HG02884 (cell line): ENCODE results near the gene SMPD1.

Experiments
- ATAC-seq: cut with Tn5 transposase; IDR thresholded peaks from one replicate; pipeline ENCODE4 v1.9.1; 2021; ENCODE audit warnings: mild to moderate bottlenecking, moderate library complexity; ENCODE audit not compliant: unreplicated experiment

SMPD1 gene

DNA sequence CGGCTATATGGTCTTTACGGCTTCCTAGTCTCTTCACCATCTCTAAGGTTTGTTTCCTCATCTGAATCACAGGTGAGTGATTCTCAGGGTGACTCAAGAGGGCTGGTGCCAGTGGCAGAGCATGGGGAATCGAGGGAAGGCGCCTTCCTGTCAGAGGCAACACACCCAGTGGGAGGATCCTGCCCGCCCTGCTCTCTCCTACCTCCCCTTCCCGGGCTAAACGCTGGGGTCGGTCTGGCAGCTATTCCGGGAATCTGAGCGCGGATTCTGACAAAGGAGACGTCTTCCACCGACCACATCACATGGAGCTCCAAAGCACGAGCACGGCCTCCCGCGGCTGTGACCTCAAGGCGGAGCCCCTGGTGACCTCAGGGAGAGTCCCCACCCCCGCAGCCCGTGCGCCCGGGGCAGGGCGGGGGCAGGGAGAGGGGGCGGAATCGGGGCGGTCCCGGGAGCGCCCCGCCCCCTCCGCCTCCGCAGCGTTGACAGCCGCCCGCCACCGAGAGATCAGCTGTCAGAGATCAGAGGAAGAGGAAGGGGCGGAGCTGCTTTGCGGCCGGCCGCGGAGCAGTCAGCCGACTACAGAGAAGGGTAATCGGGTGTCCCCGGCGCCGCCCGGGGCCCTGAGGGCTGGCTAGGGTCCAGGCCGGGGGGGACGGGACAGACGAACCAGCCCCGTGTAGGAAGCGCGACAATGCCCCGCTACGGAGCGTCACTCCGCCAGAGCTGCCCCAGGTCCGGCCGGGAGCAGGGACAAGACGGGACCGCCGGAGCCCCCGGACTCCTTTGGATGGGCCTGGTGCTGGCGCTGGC is at the start of gene SMPD1:
SMPD1 (plus strand) TSS at position 570 of the 813 bp plus-strand sequence; CDS start at position 695, 125 bp downstream.
- peak; percentile 95 for ATAC-seq

DNA sequence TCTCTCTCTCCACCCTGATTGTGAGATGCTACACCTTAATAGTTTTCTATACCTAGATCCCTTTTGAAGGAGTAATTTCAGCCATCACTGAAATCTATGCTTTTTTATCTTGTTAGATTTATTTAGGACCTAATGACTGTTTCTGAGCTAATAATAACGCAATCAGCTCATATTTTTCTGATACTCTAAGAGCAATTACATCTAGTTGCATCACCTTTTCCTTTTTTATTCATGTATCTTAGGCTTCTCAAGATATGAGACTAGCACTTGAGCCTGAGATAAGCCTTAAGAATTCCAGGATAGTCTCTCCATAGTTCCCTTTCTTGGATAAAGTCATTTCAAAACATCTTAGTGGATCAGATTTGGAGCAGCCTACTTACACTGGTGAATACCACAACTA is 44.9 kb upstream of the SMPD1 start:
- no peak for ATAC-seq

GRCh38 chr11:6350043-6350442 is 40.2 kb upstream of the SMPD1 start:
- ATAC-seq = no peak

DNA sequence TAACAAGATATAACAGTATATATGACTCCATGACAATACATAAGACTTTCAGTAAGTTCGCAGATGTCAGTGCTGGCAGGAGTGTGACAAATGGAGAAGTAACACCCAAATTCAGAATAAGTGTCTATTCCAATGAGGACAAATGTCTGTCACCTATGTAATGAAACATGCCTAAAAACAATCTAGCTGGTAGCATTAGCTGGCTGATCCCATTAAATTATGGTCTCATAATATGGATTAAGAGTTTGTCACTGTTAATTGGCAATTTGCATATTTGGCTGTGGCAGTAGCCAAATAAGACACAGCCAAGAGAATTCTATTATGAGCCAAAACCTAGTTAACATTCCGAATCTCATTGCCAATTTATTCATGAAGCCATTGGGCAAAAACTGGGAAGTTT is 39.8 kb upstream of the SMPD1 start:
- no peak for ATAC-seq

DNA sequence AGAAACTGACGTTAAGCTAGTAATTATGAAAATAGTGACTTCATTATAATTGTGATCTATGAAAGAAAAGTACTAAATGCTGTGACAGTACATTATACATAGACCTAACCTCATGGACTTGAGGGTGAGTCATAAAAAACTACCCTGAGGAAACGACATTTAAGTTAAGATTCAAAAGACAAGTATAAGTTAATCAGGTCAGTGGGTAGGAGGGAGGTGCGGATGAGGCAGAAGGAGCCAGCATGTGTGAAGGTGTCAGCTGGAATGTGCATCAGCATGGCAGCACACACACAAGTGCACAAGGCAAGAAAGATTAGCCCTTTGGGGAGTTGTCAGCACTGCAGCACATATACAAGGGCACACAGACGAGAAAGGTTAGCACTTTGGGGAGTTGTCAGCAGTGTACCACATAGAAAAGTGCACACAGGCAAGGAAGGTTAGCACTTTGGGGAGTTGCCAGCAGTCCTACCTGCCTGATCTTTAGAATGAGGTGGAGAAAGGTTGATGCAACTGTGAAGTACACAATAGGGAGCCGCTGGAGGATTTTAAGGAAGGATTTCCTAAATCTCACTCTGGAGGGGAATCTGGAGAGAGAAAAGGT is 38.4 kb upstream of the SMPD1 start:
- no peak for ATAC-seq

DNA sequence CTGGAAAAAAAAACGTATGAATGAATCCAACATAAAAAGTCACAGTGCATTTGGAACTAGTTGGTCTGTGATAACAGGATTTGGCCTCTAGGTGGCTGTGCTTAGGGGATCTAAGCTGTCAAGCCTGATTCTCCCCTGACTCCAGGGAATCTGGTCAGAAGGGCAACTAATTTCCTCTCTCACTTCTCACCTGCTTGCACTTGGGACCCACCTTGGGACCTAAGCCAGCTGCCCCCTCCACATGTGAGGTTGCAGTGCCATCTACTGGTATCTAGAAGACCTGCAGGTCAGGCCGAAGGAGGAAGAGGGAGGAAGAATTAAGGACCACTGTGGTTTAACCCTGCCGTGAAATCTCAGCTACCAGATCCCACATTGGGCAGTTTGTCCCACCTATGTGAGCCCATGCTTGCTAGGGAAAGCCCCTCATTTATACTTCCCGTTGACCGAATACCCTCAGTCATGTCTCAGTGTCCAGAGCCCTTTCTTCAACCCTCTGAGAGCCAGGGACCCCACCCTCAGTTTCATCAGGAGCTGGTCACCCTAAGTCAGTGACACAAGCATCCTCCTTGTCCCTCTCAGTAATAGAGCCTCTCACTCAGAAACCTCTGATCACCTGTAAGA is 36.8 kb upstream of the SMPD1 start:
- peak; percentile 77 for ATAC-seq

DNA sequence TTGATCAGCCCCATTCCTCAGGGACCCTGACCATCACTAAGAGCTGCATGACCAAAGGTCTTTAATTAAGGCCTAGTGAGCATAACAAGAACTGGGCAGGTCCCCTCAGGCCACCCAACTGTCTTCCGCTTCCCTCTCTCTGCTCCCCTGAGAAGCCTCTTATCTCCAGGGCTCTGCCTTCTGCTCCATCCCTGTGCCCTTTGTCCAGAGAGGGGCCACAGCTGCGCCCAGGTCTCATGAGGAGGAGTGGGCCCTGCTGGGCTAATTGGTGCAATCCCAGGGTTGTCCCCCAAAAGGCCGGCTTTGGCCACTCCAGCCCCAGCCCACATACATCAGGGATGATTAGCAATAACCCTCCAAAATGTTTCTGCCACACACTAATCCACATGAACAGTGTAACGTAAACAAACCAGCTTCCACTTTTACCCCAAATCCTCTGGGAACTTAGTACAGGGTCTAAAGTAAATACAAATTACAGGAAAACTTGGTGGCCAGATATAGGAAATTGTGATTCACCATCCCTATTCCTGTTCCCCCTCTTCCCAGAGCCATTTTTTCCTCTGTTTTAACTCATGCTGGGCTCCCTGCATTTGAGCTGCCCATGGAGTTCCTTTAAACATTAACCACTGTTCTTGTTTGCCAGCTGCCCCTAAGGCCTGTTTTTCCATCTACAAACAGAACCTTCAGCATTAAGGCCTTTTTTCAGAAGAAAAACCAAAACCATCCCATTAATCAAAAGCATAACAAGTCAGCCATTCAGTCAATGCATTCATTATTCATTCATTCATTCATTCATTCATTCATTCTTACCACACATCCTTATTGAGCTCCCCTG is 35.4 kb upstream of the SMPD1 start:
- no peak for ATAC-seq

GRCh38 chr11:6356503-6357055 is 33.7 kb upstream of the SMPD1 start:
- ATAC-seq = no peak

GRCh38 chr11:6357222-6357621 is 33.1 kb upstream of the SMPD1 start:
- ATAC-seq = no peak

- no peak for ATAC-seq
Observed at GRCh38 chr11:6360183-6360582, 30.1 kb upstream of the SMPD1 start.

DNA sequence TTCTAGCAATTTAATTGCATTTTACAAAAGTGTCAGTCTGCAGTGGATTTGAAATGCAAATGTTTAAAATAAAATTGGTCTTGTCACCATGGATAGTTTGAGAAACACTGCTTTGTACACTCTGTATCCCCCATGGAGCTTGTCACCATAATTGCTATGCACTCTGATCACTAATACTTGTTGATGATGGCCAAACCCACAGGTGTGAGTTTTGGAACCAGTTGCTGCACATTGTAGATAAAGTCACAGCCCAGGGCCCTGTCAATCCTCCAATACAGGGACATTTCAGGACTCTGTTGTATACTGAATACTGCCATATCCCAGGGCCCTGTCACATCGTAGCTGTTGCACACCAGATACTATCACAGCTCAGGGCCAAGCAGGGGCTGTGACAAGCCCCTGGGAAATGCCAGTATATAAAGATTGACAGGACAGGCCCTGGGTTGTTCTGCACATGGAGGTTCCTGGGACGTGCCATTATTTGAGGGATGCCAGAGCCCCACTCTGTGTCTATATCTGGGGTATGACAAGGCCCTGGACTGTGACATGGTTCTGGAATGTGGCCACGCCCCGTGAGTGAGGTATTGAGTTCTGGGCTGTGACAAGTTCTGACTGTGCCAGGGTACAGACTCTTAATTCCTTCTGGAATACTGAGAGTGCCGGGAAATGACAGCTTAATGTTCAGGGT is 27.9 kb upstream of the SMPD1 start:
- ATAC-seq = no peak

- ATAC-seq = peak; percentile 92
Observed at GRCh38 chr11:6362873-6363678, 27.2 kb upstream of the SMPD1 start.

DNA sequence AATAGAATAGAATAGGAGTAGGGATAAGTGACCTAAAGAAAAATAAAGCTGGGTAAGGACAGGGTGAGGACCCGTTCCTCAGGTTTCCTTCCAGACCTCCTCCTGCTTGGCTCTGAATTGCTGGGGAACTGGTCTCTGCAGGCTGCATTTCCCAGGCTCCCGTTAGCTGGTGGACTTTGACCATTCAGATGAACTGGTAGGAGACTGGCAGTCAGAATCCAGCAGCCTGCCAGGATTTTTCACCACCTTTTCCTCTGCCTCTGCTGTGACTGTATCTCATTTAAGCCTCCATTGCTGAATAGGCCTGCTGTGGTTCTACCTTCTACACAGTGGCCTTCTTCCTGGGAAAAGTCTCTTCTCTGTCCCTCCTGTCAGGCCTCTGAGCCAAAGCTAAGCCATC is 24.6 kb upstream of the SMPD1 start:
- no peak for ATAC-seq

DNA sequence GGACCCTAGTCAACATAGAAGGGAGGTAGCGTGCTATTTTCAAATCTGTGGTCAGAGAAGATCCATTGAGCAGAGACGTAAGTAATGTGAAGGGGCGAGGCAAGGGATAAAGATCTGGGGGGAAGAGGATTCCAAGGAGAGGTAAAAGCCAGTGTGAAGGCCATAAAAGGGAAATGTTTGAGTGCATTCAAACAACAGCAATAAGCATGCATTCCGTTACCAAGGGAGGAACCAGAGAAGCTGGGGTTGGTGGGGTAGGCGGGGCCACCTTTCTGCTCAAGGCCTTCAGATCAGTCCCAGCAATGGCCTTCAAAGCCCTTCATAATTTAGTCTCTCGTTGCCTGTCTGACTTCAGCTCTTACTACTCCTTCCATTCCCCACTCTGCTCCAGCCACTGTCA is 18.4 kb upstream of the SMPD1 start:
- ATAC-seq = no peak

- no peak for ATAC-seq
Observed at GRCh38 chr11:6377902-6378639, 12.2 kb upstream of the SMPD1 start.

DNA sequence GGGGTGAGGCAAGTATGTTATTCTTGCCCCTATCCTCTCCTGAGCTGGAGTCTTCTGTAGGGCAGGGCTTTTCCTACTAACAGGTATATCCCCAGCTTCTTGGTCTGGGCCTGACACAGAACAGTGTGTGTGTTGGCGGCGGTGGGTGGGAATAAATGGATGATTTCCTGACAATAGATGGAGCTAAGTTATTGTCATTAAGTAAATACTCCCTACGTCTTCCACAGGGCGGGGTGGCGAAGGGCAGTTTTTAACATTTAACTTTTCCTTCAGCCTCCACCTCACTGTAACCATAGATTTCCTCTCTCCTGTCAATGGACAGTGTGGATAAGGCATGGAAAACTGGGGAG is 11.7 kb upstream of the SMPD1 start:
- no peak for ATAC-seq

DNA sequence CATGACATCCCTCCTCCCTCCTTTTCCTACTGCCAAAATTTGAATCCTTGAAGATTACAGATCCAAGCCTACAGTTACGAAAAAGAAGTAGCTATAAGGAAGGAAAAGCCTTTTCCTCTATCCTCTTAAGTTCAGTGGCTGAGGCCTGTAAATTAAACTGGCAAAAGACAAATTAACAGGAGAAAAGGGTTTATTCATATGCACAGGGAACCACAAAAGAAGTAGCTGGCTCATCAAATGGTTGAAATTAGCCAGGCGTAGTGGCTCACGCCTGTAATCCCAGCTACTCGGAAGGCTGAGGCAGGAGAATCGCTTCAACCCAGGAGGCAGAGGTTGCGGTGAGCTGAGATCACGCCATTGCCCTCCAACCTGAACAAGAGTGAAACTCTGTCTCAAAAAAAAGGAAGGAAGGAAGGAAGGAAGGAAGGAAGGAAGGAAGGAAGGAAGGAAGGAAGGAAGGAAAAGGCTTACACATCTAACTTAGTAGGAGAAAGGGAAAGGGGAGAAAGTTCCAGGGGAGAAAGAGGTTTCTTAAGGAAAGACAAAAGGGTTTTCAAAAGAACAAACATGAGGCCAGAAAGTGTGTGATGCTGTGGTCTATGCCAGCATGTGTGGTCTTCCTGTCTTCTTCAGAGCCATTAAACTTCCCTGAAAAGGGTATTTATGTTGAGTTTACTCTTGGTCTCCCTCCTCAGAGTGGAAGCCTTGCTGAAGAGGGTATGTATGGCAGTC is 5.1 kb upstream of the SMPD1 start:
- no peak for ATAC-seq
